22Rv1 (cell line): ENCODE results near the gene SLC25A42.

Experiments used
- CTCF ChIP-seq: fragments of 450-650 bp; IDR thresholded peaks from 2 replicates; pipeline ENCODE4 v1.5.1; 2017; ENCODE audit warnings: mild to moderate bottlenecking
- ZFX ChIP-seq: fragments of 450-650 bp; IDR thresholded peaks from 2 replicates; pipeline ENCODE4 v1.6.1; 2017; ENCODE audit warnings: antibody characterized with exemption, borderline replicate concordance

GRCh38 chr19:19051478-19052213, 12.1 kb upstream of the SLC25A42 start:
- TF ChIP-seq CTCF (no peak), ZFX (no peak)
